Transverse colon (tissue), 4 donors: ENCODE data around the gene SPPL3. TPM values are rescaled to one million over a fixed set of nuclear protein-coding genes. Genes with fewer than 3 reads are reported as not detected.

ENCODE experiments used
- DNase-seq: peaks from one replicate; pipeline ENCODE4 v3.0.0-alpha.2; 2019
- H3K27ac ChIP-seq, 4 donors: fragments of 200-600 bp; sonication (generic); 2 replicates each; pipeline ENCODE4 v1.5.1; 2016 to 2018; ENCODE audit warnings: inconsistent platforms in 4 of 4
- H3K27me3 ChIP-seq: fragments of 200-600 bp; sonication (generic); 2 replicates; pipeline ENCODE4 v1.5.1; 2017; ENCODE audit warnings: inconsistent platforms
- H3K36me3 ChIP-seq, 4 donors: fragments of 200-600 bp; sonication (generic); 2 replicates each; pipeline ENCODE4 v1.5.1; 2017 to 2019; ENCODE audit warnings: inconsistent platforms in 4 of 4
- H3K4me1 ChIP-seq, 4 donors: fragments of 200-600 bp; sonication (generic); 2 replicates each; pipeline ENCODE4 v1.5.1; 2017 to 2020; ENCODE audit warnings: inconsistent platforms in 4 of 4
- H3K4me3 ChIP-seq, 4 donors: fragments of 200-600 bp; sonication (generic); 1 replicate in 1 of 4; 2 replicates in 3 of 4; pipeline versions ENCODE4 v1.5.1 to v1.6.1; 2017 to 2019; ENCODE audit warnings: inconsistent platforms in 4 of 4
- H3K9me3 ChIP-seq, 2 donors: fragments of 200-600 bp; sonication (generic); 2 replicates each; pipeline ENCODE4 v1.5.1; 2017 to 2019; ENCODE audit warnings: inconsistent platforms in 2 of 2
- CTCF ChIP-seq, 5 experiments: fragments of 200-600 bp in 3 of 5; fragments of 450-650 bp in 2 of 5; sonication (generic) in 3 of 5; IDR thresholded peaks; 1 replicate in 2 of 5; 2 replicates in 3 of 5; pipeline ENCODE4 v1.5.1; 2016 to 2017; ENCODE audit warnings: antibody characterized with exemption in 5 of 5, inconsistent platforms in 3 of 5, mild to moderate bottlenecking in 2 of 5, moderate library complexity in 1 of 5
- EP300 ChIP-seq: sonication (generic); formaldehyde crosslinking; IDR thresholded peaks from one replicate; pipeline ENCODE4 v1.6.1; 2017; ENCODE audit warnings: antibody characterized with exemption, low read depth
- POLR2A ChIP-seq: fragments of 450-650 bp; IDR thresholded peaks from one replicate; pipeline ENCODE4 v1.6.1; 2016; ENCODE audit warnings: antibody characterized with exemption, mild to moderate bottlenecking, moderate library complexity
- POLR2AphosphoS5 ChIP-seq, 3 donors: sonication (generic); formaldehyde crosslinking; IDR thresholded peaks; one replicate each; pipeline ENCODE4 v1.6.1; 2016; ENCODE audit warnings: antibody characterized with exemption in 3 of 3
- WGBS, 2 donors: methylation state at CpG; one replicate each; pipeline ENCODE4 v1.1.5; 2018; ENCODE audit warnings: low coverage in 1 of 2; 5-methylcytosine and 5-hydroxymethylcytosine counted together
- in situ Hi-C, 4 donors: fragments of 200-750 bp; cut with MboI; loops; one replicate each; pipeline versions ENCODE4 v1.15.0 to v1.15.1; 2017; ENCODE audit warnings: low sequenced_read_pairs in 3 of 4, low pct_ligation_motif_present in 1 of 4, low pct_unique_long_range_greater_than_20kb in 1 of 4
- intact Hi-C: fragments of 100-400 bp; cut with DNase I; formaldehyde crosslinking; loops from one replicate; pipeline ENCODE4 v1.15.1; 2023; ENCODE audit warnings: low total_unique reads
- total RNA-seq, 4 donors: library from RNA; depleted of rRNA; stranded (reverse); fragments of >200 nt; gene quantifications; one replicate each; pipeline ENCODE4 v1.1.0, GENCODE V29; 2016

The SPPL3 gene
- total RNA-seq, 4 donors from 2014 or later, result 34.7 to 45.4 (median 41.6) TPM

GRCh38 chr12:120825337-120825736 is 78.8 kb downstream of the SPPL3 start:
- in situ Hi-C loops, result no loop called here
- Histone ChIP-seq H3K36me3 (no peaks in the 10 kb centered on the region), H3K4me3 (no peak overlapping the region), H3K27me3 (no peaks in the 10 kb centered on the region), H3K27ac (no peak overlapping the region), H3K4me1 (peaks cover 9 to 35% (median 29%) of the 10 kb centered on the region in 4 donors), H3K9me3 (no peaks in the 10 kb centered on the region)
- intact Hi-C loops, result no loop called here
- 76 to 80% methylated on average over 3 of the region's 3 CpGs for WGBS, 2 donors
- TF ChIP-seq EP300 (no peak), POLR2AphosphoS5 (IDR thresholded peaks at IDR 0.05) (no peak), CTCF (IDR thresholded peaks at IDR 0.05) (no peak), POLR2A (no peak)
- DNase-seq, result no peak

- no peak for DNase-seq
- WGBS, 2 donors, result 92 to 93% methylated on average over 3 to 9 of the region's 9 CpGs
- Histone ChIP-seq H3K4me3 (no peak overlapping the region), H3K36me3 (no peaks in the 10 kb centered on the region), H3K4me1 (peaks cover 9 to 28% (median 16%) of the 10 kb centered on the region in 4 donors), H3K9me3 (no peaks in the 10 kb centered on the region), H3K27ac (no peak overlapping the region), H3K27me3 (no peaks in the 10 kb centered on the region)
- in situ Hi-C loops (no loop called here), intact Hi-C loops (no loop called here)
- TF ChIP-seq EP300, result no peak
These were observed 81.2 kb downstream of the SPPL3 start for GRCh38 chr12:120822832-120823503.

GRCh38 chr12:120821878-120822277 is 82.3 kb downstream of the SPPL3 start:
- Histone ChIP-seq H3K27ac (no peak overlapping the region), H3K4me3 (no peak overlapping the region), H3K36me3 (no peaks in the 10 kb centered on the region), H3K4me1 (peaks cover 7 to 32% (median 11%) of the 10 kb centered on the region in 4 donors), H3K27me3 (no peaks in the 10 kb centered on the region), H3K9me3 (no peaks in the 10 kb centered on the region)
- in situ Hi-C loops, result no loop called here
- intact Hi-C loops, result no loop called here
- WGBS, 2 donors, result 77 to 90% methylated on average over 2 of the region's 2 CpGs
- TF ChIP-seq CTCF (IDR thresholded peaks at IDR 0.05) (no peak), POLR2AphosphoS5 (IDR thresholded peaks at IDR 0.05) (no peak)
- DNase-seq, result no peak

- no peak for DNase-seq
- Histone ChIP-seq H3K36me3 (no peaks in the 10 kb centered on the region), H3K9me3 (no peaks in the 10 kb centered on the region), H3K27ac (no peak overlapping the region), H3K4me1 (peaks cover 6 to 26% (median 11%) of the 10 kb centered on the region in 4 donors), H3K4me3 (no peak overlapping the region), H3K27me3 (no peaks in the 10 kb centered on the region)
- intact Hi-C loops, result no loop called here
- TF ChIP-seq CTCF (IDR thresholded peaks at IDR 0.05), result no peak
- no peak for TF ChIP-seq EP300
- no peak for TF ChIP-seq POLR2AphosphoS5 (IDR thresholded peaks at IDR 0.05)
- TF ChIP-seq POLR2A, result no peak
- WGBS, 2 donors, result 50 to 74% methylated on average over 4 to 7 of the region's 7 CpGs
- in situ Hi-C loops, result no loop called here
These were observed 83.2 kb downstream of the SPPL3 start for GRCh38 chr12:120820884-120821510.
